Upper lobe of right lung (tissue), 1 donor: ENCODE measurements around the gene MMP21. TPM values are rescaled to one million over a fixed set of nuclear protein-coding genes. Genes with fewer than 3 reads are reported as not detected.

Source experiments
- ATAC-seq: fragments of 200-7000 bp; cut with Tn5 transposase; one replicate; pipeline ENCODE4 v1.9.1; 2020; ENCODE audit warnings: mild to moderate bottlenecking, moderate library complexity
- DNase-seq: peaks from one replicate; pipeline ENCODE4 v3.0.0-alpha.2; 2020
- H3K27ac ChIP-seq: fragments of 200-600 bp; one replicate; pipeline ENCODE4 v1.8.0; 2022
- H3K27me3 ChIP-seq: fragments of 200-600 bp; one replicate; pipeline ENCODE4 v1.8.0; 2022; ENCODE audit warnings: mild to moderate bottlenecking
- H3K36me3 ChIP-seq: fragments of 200-600 bp; one replicate; pipeline ENCODE4 v1.8.0; 2022
- H3K4me1 ChIP-seq: fragments of 200-600 bp; one replicate; pipeline ENCODE4 v1.8.0; 2022
- H3K4me3 ChIP-seq: fragments of 200-600 bp; one replicate; pipeline ENCODE4 v1.8.0; 2022; ENCODE audit warnings: mild to moderate bottlenecking
- H3K9me3 ChIP-seq: fragments of 200-600 bp; one replicate; pipeline ENCODE4 v1.8.0; 2022
- intact Hi-C: fragments of 100-400 bp; cut with DNase I; formaldehyde crosslinking; loops from one replicate; pipeline ENCODE4 v1.11.0; 2022
- total RNA-seq: library from RNA; stranded (reverse); fragmentation: NEBNext Ultra II Directional; extraction: Animal tissue kit (Norgen Biotek cat#: 25700); gene quantifications from one replicate; pipeline ENCODE4 v1.2.1, GENCODE V29; 2021
- TF ChIP-seq, protein P1 (sequence below): fragments of 200-600 bp; IDR thresholded peaks from one replicate; pipeline ENCODE4 v1.8.0; 2022; ENCODE audit warnings: antibody characterized with exemption
- donor health status: DM: no; HTN: yes; CAD: no; lungs with severe emphysema.

Gene MMP21
- total RNA-seq, 1 donor from 2014 or later = not detected

- H3K4me1 ChIP-seq = no peaks in the 10 kb centered on the region
- no peaks in the 10 kb centered on the region for H3K36me3 ChIP-seq
- no peak overlapping the region for H3K27ac ChIP-seq
- intact Hi-C loops = no loop called here
- DNase-seq (no peak), ATAC-seq (peak; percentile 4)
- no peaks in the 10 kb centered on the region for H3K27me3 ChIP-seq
- no peaks in the 10 kb centered on the region for H3K9me3 ChIP-seq
- no peak overlapping the region for H3K4me3 ChIP-seq
- TF ChIP-seq, protein P1, sequence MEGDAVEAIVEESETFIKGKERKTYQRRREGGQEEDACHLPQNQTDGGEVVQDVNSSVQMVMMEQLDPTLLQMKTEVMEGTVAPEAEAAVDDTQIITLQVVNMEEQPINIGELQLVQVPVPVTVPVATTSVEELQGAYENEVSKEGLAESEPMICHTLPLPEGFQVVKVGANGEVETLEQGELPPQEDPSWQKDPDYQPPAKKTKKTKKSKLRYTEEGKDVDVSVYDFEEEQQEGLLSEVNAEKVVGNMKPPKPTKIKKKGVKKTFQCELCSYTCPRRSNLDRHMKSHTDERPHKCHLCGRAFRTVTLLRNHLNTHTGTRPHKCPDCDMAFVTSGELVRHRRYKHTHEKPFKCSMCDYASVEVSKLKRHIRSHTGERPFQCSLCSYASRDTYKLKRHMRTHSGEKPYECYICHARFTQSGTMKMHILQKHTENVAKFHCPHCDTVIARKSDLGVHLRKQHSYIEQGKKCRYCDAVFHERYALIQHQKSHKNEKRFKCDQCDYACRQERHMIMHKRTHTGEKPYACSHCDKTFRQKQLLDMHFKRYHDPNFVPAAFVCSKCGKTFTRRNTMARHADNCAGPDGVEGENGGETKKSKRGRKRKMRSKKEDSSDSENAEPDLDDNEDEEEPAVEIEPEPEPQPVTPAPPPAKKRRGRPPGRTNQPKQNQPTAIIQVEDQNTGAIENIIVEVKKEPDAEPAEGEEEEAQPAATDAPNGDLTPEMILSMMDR = no peak
These were observed 935 bp downstream of the MMP21 start for GRCh38 chr10:125774581-125775191.

DNA sequence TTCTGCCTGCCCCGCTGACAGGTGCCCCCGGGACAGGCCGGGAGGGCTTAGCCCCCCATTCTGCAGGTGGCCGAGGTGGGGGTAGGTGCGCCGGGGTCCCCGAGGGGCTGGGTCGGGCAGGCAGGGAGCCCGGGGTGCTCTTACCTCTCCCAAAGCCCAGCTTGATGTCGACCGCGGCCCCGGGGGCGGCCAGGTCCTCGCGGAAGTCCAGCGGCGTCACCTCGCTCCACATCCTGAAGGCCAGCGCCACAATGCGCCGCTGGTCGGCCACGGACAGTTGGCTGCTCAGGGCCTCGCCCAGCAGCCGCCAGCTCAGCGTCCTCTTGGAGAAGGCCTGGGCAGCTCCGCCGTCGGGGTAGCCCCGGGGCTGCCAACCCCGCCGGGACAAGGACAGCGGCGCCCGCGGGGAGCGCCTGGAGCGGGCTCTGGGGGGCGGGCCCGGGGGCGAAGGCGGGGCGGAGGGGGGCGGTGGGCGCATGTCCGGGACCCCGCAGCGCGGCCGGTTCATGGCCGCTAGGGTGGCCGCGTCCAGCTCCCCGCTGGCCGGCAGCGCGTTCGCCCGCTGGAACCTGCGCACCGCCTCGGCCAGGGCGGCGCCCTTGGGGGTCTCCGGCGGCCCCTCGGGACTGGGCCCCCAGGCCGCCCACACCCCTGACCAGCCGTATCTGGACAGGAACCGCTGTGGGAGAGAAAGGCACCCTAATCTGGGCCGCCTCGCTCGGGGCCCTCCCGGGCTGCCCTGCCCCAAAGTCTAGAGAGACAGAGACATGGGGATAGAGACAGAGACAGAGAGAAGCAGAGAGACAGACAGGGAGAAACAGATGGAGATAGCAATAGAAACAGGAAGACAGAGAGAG, 1.7 kb downstream of the MMP21 start:
- TF ChIP-seq, protein P1 = no peak
- H3K27ac ChIP-seq = no peak overlapping the region
- H3K4me1 ChIP-seq = no peaks in the 10 kb centered on the region
- ATAC-seq (no peak), DNase-seq (no peak)
- H3K36me3 ChIP-seq = no peaks in the 10 kb centered on the region
- H3K4me3 ChIP-seq = no peak overlapping the region
- H3K9me3 ChIP-seq = no peaks in the 10 kb centered on the region
- intact Hi-C loops = no loop called here
- H3K27me3 ChIP-seq = no peaks in the 10 kb centered on the region

- Histone ChIP-seq H3K4me1 (no peaks in the 10 kb centered on the region), H3K27ac (no peak overlapping the region), H3K36me3 (no peaks in the 10 kb centered on the region), H3K9me3 (no peaks in the 10 kb centered on the region), H3K27me3 (no peaks in the 10 kb centered on the region), H3K4me3 (no peak overlapping the region)
- no peak for DNase-seq
- no peak for ATAC-seq
- TF ChIP-seq, protein P1 = no peak
- intact Hi-C loops = no loop called here
These were observed 2.8 kb downstream of the MMP21 start for GRCh38 chr10:125772864-125773180.

- TF ChIP-seq, protein P1 = no peak
- ATAC-seq = no peak
- H3K9me3 ChIP-seq = no peaks in the 10 kb centered on the region
- H3K27me3 ChIP-seq = no peaks in the 10 kb centered on the region
- intact Hi-C loops = no loop called here
- no peak overlapping the region for H3K4me3 ChIP-seq
- H3K36me3 ChIP-seq = no peaks in the 10 kb centered on the region
- H3K27ac ChIP-seq = no peak overlapping the region
- no peak for DNase-seq
- H3K4me1 ChIP-seq = no peaks in the 10 kb centered on the region
These were observed 3.3 kb downstream of the MMP21 start for GRCh38 chr10:125772112-125772863.

DNA sequence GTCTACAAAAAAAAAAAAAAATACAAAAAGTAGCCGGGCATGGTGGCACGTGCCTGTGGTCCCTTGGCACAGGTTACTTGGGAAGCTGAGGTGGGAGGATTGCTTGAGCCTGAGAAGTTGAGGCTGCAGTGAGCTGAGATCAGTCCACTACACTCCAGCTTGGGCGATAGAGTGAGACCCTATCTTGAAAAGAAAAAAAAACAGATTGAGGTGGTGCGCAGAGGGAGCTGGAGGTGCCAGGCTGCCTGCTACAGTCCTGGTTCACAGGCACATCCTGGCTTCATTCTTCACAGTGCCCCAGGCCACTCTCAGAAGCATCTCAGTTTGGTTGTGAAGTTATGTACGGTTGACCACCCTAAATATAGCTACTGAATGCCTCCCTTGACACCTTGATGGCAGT, 4.8 kb downstream of the MMP21 start:
- no peaks in the 10 kb centered on the region for H3K4me1 ChIP-seq
- H3K36me3 ChIP-seq = no peaks in the 10 kb centered on the region
- H3K4me3 ChIP-seq = no peak overlapping the region
- intact Hi-C loops = no loop called here
- TF ChIP-seq, protein P1 = no peak
- H3K9me3 ChIP-seq = no peaks in the 10 kb centered on the region
- H3K27me3 ChIP-seq = no peaks in the 10 kb centered on the region
- DNase-seq (no peak), ATAC-seq (no peak)
- H3K27ac ChIP-seq = no peak overlapping the region
